Astrocyte (in vitro differentiated cells and primary cell): ENCODE measurements around the gene MTUS2. TPM values are rescaled to one million over a fixed set of nuclear protein-coding genes. Genes with fewer than 3 reads are reported as not detected.

Source experiments
- DNase-seq: peaks from one replicate; pipeline ENCODE4 v3.0.0-alpha.2; 2010; ENCODE audit warnings: low read depth
- FAIRE-seq: peaks from 2 replicates; lab custom pipeline; 2011; peaks lifted over from hg19 to GRCh38; lab: Jason Lieb, UNC
- H2AFZ ChIP-seq: 2 replicates; pipeline ENCODE4 v1.6.0; 2012; ENCODE audit warnings: low read depth, low read length, inconsistent platforms
- H3K27ac ChIP-seq: 2 replicates; pipeline ENCODE4 v1.5.1; 2011; ENCODE audit warnings: low read depth, low read length, inconsistent platforms
- H3K27me3 ChIP-seq: 2 replicates; pipeline ENCODE4 v1.6.0; 2011; ENCODE audit warnings: low read length, inconsistent platforms; ENCODE audit not compliant: insufficient read depth
- H3K36me3 ChIP-seq: 2 replicates; pipeline ENCODE4 v1.5.1; 2011; ENCODE audit warnings: low read length, inconsistent platforms; ENCODE audit not compliant: insufficient read depth
- H3K4me1 ChIP-seq: 2 replicates; pipeline ENCODE4 v1.5.1; 2011; ENCODE audit warnings: low read length, inconsistent platforms; ENCODE audit not compliant: insufficient read depth
- H3K4me2 ChIP-seq: 2 replicates; pipeline ENCODE4 v1.6.0; 2012; ENCODE audit warnings: low read length, inconsistent platforms
- H3K4me3 ChIP-seq: 2 replicates; pipeline ENCODE4 v1.5.1; 2011; ENCODE audit warnings: low read depth, mild to moderate bottlenecking, low read length, inconsistent platforms; ENCODE audit not compliant: insufficient read depth
- H3K79me2 ChIP-seq: 2 replicates; pipeline ENCODE4 v1.6.0; 2012; ENCODE audit warnings: mild to moderate bottlenecking, low read length, inconsistent platforms; ENCODE audit not compliant: insufficient read depth
- H3K9ac ChIP-seq: 2 replicates; pipeline ENCODE4 v1.6.0; 2012; ENCODE audit warnings: mild to moderate bottlenecking, low read length, inconsistent platforms
- H3K9me3 ChIP-seq: 2 replicates; pipeline ENCODE4 v1.5.1; 2012; ENCODE audit warnings: low read depth, mild to moderate bottlenecking, low read length, inconsistent platforms; ENCODE audit not compliant: insufficient read depth
- H4K20me1 ChIP-seq: 2 replicates; pipeline ENCODE4 v1.6.0; 2012; ENCODE audit warnings: low read length, inconsistent platforms; ENCODE audit not compliant: insufficient read depth
- H3K27ac Mint-ChIP-seq: one replicate; pipeline ENCODE4 v1.8.0; 2021; ENCODE audit warnings: mild to moderate bottlenecking, mixed read lengths; ENCODE audit not compliant: unreplicated experiment
- H3K27me3 Mint-ChIP-seq: one replicate; pipeline ENCODE4 v1.8.0; 2021; ENCODE audit warnings: low read depth, mixed read lengths; ENCODE audit not compliant: unreplicated experiment
- H3K36me3 Mint-ChIP-seq: one replicate; pipeline ENCODE4 v1.8.0; 2021; ENCODE audit warnings: low read depth, mixed read lengths; ENCODE audit not compliant: unreplicated experiment
- H3K4me1 Mint-ChIP-seq: one replicate; pipeline ENCODE4 v1.8.0; 2021; ENCODE audit warnings: low read depth, mixed read lengths; ENCODE audit not compliant: unreplicated experiment
- H3K4me3 Mint-ChIP-seq: one replicate; pipeline ENCODE4 v1.8.0; 2021; ENCODE audit warnings: mild to moderate bottlenecking, moderate library complexity, mixed read lengths; ENCODE audit not compliant: unreplicated experiment
- H3K9me3 Mint-ChIP-seq: one replicate; pipeline ENCODE4 v1.8.0; 2021; ENCODE audit warnings: mild to moderate bottlenecking, mixed read lengths; ENCODE audit not compliant: unreplicated experiment
- EZH2 ChIP-seq: IDR thresholded peaks from 2 replicates; pipeline ENCODE4 v1.6.1; 2012; ENCODE audit warnings: mild to moderate bottlenecking, low read length, inconsistent platforms; ENCODE audit not compliant: insufficient read depth
- total RNA-seq: library from RNA; stranded (reverse); gene quantifications from 2 replicates; pipeline ENCODE4 v1.2.1, GENCODE V29; 2021
- TF ChIP-seq, protein P1 (sequence below): IDR thresholded peaks from 2 replicates; pipeline ENCODE4 v1.5.1; 2011; ENCODE audit warnings: low read depth, mild to moderate bottlenecking, inconsistent platforms, low read length, moderate library complexity; ENCODE audit not compliant: insufficient read depth

MTUS2 gene
- total RNA-seq, 1 donor from 2014 or later, result 0.50 TPM

DNA sequence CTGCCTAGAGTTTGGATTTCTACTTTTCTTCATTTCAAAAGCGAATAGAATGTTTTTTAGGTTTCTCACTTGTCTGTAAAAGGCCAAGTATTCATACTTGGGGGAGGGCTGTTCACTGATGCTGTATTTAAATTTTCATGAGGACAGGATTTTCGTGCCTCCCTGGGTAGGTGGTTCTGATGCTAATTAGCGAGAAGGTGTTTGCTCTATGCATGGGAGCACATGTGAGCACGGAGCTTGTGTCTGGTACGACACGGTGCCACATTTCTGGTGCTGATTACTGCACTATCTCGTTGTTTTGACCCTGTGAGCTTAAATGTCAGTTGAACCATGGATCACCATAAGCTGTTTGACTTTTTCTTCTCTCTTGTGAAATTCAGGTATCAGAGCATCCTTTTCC, 45.8 kb downstream of the MTUS2 start:
- DNase-seq (no peak), FAIRE-seq (no peak)
- Mint-ChIP-seq H3K4me3 (no peak overlapping the region), H3K27me3 (peaks cover 4% of the 10 kb centered on the region), H3K4me1 (no peaks in the 10 kb centered on the region), H3K36me3 (no peaks in the 10 kb centered on the region), H3K27ac (no peak overlapping the region), H3K9me3 (no peaks in the 10 kb centered on the region)
- H3K9ac ChIP-seq, result no peak overlapping the region
- H3K79me2 ChIP-seq, result no peaks in the 10 kb centered on the region
- no peaks in the 10 kb centered on the region for H3K4me1 ChIP-seq
- H3K36me3 ChIP-seq, result no peaks in the 10 kb centered on the region
- no peaks in the 10 kb centered on the region for H4K20me1 ChIP-seq
- H3K27ac ChIP-seq, result no peak overlapping the region
- no peak overlapping the region for H3K4me3 ChIP-seq
- no peaks in the 10 kb centered on the region for H3K9me3 ChIP-seq
- TF ChIP-seq EZH2, result no peak
- TF ChIP-seq, protein P1, sequence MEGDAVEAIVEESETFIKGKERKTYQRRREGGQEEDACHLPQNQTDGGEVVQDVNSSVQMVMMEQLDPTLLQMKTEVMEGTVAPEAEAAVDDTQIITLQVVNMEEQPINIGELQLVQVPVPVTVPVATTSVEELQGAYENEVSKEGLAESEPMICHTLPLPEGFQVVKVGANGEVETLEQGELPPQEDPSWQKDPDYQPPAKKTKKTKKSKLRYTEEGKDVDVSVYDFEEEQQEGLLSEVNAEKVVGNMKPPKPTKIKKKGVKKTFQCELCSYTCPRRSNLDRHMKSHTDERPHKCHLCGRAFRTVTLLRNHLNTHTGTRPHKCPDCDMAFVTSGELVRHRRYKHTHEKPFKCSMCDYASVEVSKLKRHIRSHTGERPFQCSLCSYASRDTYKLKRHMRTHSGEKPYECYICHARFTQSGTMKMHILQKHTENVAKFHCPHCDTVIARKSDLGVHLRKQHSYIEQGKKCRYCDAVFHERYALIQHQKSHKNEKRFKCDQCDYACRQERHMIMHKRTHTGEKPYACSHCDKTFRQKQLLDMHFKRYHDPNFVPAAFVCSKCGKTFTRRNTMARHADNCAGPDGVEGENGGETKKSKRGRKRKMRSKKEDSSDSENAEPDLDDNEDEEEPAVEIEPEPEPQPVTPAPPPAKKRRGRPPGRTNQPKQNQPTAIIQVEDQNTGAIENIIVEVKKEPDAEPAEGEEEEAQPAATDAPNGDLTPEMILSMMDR, result no peak
- no peaks in the 10 kb centered on the region for H3K27me3 ChIP-seq
- no peak overlapping the region for H2AFZ ChIP-seq
- no peak overlapping the region for H3K4me2 ChIP-seq

DNA sequence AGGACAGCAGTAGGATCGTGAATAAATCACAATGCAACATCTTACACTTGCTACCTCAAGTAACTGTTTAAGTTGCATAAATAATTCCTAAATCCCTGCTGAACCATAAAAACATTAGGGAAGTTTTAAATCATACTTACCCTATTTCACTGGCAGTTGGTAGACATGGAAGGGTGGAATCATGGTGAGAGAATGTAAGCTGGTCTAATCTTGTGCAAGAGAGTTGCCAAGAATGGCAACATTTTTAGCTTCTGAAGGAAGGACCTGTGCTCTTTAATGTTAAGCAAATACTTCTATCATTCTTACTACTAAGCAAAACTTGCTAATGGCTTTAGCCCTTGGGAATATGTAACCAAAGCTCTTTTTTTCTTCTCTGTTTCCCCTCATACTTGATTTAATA, 46.8 kb downstream of the MTUS2 start:
- H3K4me3 ChIP-seq, result no peak overlapping the region
- FAIRE-seq, result no peak
- H3K9ac ChIP-seq, result no peak overlapping the region
- H3K4me1 ChIP-seq, result no peaks in the 10 kb centered on the region
- H4K20me1 ChIP-seq, result no peaks in the 10 kb centered on the region
- no peaks in the 10 kb centered on the region for H3K27me3 ChIP-seq
- H3K9me3 ChIP-seq, result no peaks in the 10 kb centered on the region
- no peak for DNase-seq
- no peak for TF ChIP-seq EZH2
- no peak overlapping the region for H3K27ac Mint-ChIP-seq
- no peak overlapping the region for H2AFZ ChIP-seq
- no peaks in the 10 kb centered on the region for H3K36me3 ChIP-seq
- peaks cover 7% of the 10 kb centered on the region for H3K9me3 Mint-ChIP-seq
- H3K27ac ChIP-seq, result no peak overlapping the region
- H3K36me3 Mint-ChIP-seq, result no peaks in the 10 kb centered on the region
- no peak overlapping the region for H3K4me3 Mint-ChIP-seq
- H3K4me1 Mint-ChIP-seq, result no peaks in the 10 kb centered on the region
- H3K27me3 Mint-ChIP-seq, result peaks cover 4% of the 10 kb centered on the region
- H3K79me2 ChIP-seq, result no peaks in the 10 kb centered on the region
- no peak overlapping the region for H3K4me2 ChIP-seq

- Histone ChIP-seq H3K27ac (no peak overlapping the region), H2AFZ (no peak overlapping the region), H3K9me3 (no peaks in the 10 kb centered on the region), H3K27me3 (no peaks in the 10 kb centered on the region), H3K36me3 (no peaks in the 10 kb centered on the region), H3K79me2 (no peaks in the 10 kb centered on the region), H3K4me1 (no peaks in the 10 kb centered on the region), H4K20me1 (no peaks in the 10 kb centered on the region), H3K4me3 (no peak overlapping the region), H3K9ac (no peak overlapping the region), H3K4me2 (no peak overlapping the region)
- Mint-ChIP-seq H3K36me3 (no peaks in the 10 kb centered on the region), H3K9me3 (peaks cover 12% of the 10 kb centered on the region), H3K27me3 (peaks cover 4% of the 10 kb centered on the region), H3K27ac (no peak overlapping the region), H3K4me1 (no peaks in the 10 kb centered on the region), H3K4me3 (no peak overlapping the region)
- DNase-seq (no peak), FAIRE-seq (no peak)
- TF ChIP-seq EZH2, result no peak
- TF ChIP-seq, protein P1, result no peak
Measured at GRCh38 chr13:28867564-28867963, 47.4 kb downstream of the MTUS2 start.
